H1 (cell line): Measurements from ENCODE around the gene SYK. TPM values are rescaled to one million over a fixed set of nuclear protein-coding genes. Genes with fewer than 3 reads are reported as not detected.

Source experiments
- CTCF ChIA-PET: fragments of 300-600 bp; sonication (Branson Sonifier 250); formaldehyde crosslinking; loops from one replicate; lab custom pipeline; 2021; ENCODE audit not compliant: partially characterized antibody; lab: Charles Lee
- POLR2A ChIA-PET: fragments of 300-600 bp; sonication (Branson Sonifier 250); formaldehyde crosslinking; loops from one replicate; lab custom pipeline; 2021; ENCODE audit warnings: inconsistent platforms; ENCODE audit not compliant: partially characterized antibody; lab: Charles Lee
- DNase-seq, 2 experiments: peaks; one replicate each; pipeline versions ENCODE4 v3.0.0 to v3.0.0-alpha.2; 2010 to 2022; ENCODE audit warnings: low spot score in 2 of 2, low read depth in 1 of 2, mixed read lengths in 1 of 2
- FAIRE-seq: peaks from 2 replicates; lab custom pipeline; 2011; peaks lifted over from hg19 to GRCh38; lab: Jason Lieb, UNC
- H2AFZ ChIP-seq: 2 replicates; pipeline ENCODE4 v1.8.1; 2012; ENCODE audit warnings: low read length, inconsistent platforms
- H2AK5ac ChIP-seq: 2 replicates; pipeline ENCODE4 v1.6.1; 2013; ENCODE audit warnings: low read depth, low read length
- H2BK120ac ChIP-seq: replicated peaks from 2 replicates; pipeline ENCODE3; 2013; ENCODE audit warnings: low read depth, low read length, inconsistent platforms
- H2BK12ac ChIP-seq: 2 replicates; pipeline ENCODE4 v1.6.1; 2013; ENCODE audit warnings: low read depth, low read length
- H2BK15ac ChIP-seq: 2 replicates; pipeline ENCODE4 v1.6.1; 2013; ENCODE audit warnings: low read length
- H2BK20ac ChIP-seq: 2 replicates; pipeline ENCODE4 v1.6.1; 2013; ENCODE audit warnings: low read length
- H2BK5ac ChIP-seq: 2 replicates; pipeline ENCODE4 v1.6.1; 2013; ENCODE audit warnings: low read depth, low read length
- H3K14ac ChIP-seq: 2 replicates; pipeline ENCODE4 v1.6.1; 2013; ENCODE audit warnings: inconsistent platforms; ENCODE audit not compliant: insufficient read length
- H3K18ac ChIP-seq: 2 replicates; pipeline ENCODE4 v1.6.1; 2013; ENCODE audit warnings: low read length; ENCODE audit errors: extremely low read depth
- H3K23ac ChIP-seq: 2 replicates; pipeline ENCODE4 v1.6.1; 2013; ENCODE audit warnings: inconsistent platforms; ENCODE audit not compliant: insufficient read length
- H3K23me2 ChIP-seq: 2 replicates; pipeline ENCODE4 v1.6.1; 2013; ENCODE audit warnings: low read depth, low read length
- H3K27ac ChIP-seq: 2 replicates; pipeline ENCODE4 v1.6.1; 2011; ENCODE audit warnings: low read depth, low read length, inconsistent platforms
- H3K27me3 ChIP-seq, 4 experiments: replicated peaks in 1 of 4; 1 replicate in 1 of 4; 2 replicates in 3 of 4; pipeline versions ENCODE4 v1.6.1 to v1.8.1; 2011 to 2013; ENCODE audit warnings: low read length in 3 of 4, mild to moderate bottlenecking in 3 of 4, inconsistent platforms in 2 of 4, mixed read lengths in 2 of 4, moderate library complexity in 1 of 4; ENCODE audit not compliant: control insufficient read depth in 3 of 4, insufficient read depth in 3 of 4; ENCODE audit errors: extremely low read depth in 1 of 4
- H3K36me3 ChIP-seq, 4 experiments: 2 replicates each; pipeline versions ENCODE4 v1.6.1 to v1.8.1; 2011 to 2013; ENCODE audit warnings: mild to moderate bottlenecking in 4 of 4, low read length in 3 of 4, moderate library complexity in 2 of 4, control low read depth in 1 of 4, inconsistent platforms in 1 of 4; ENCODE audit not compliant: insufficient read depth in 4 of 4, control insufficient read depth in 2 of 4
- H3K4ac ChIP-seq: replicated peaks from 2 replicates; pipeline ENCODE3; 2013; ENCODE audit warnings: low read length, low read depth, mixed read lengths, inconsistent platforms; ENCODE audit not compliant: insufficient read length
- H3K4me1 ChIP-seq, 4 experiments: replicated peaks in 1 of 4; 1 replicate in 1 of 4; 2 replicates in 3 of 4; pipeline versions ENCODE4 v1.6.1 to v1.8.1; 2011 to 2013; ENCODE audit warnings: low read length in 3 of 4, inconsistent platforms in 2 of 4, mixed read lengths in 1 of 4; ENCODE audit not compliant: insufficient read depth in 4 of 4, control insufficient read depth in 3 of 4
- H3K4me2 ChIP-seq, 2 experiments: 2 replicates each; pipeline versions ENCODE4 v1.6.1 to v1.8.1; 2011 to 2013; ENCODE audit warnings: low read depth in 2 of 2, low read length in 2 of 2, control low read depth in 1 of 2, inconsistent platforms in 1 of 2, mild to moderate bottlenecking in 1 of 2; ENCODE audit not compliant: insufficient read depth in 1 of 2
- H3K4me3 ChIP-seq, 4 experiments: fragments of 200-600, 300-600 bp in 1 of 4; sonication (generic), shearing (Covaris generic), sonication (Bioruptor Twin) in 1 of 4; 2 replicates each; pipeline versions ENCODE4 v1.5.1 to v1.8.1; 2011 to 2016; ENCODE audit warnings: low read length in 4 of 4, low read depth in 3 of 4, control low read depth in 2 of 4, inconsistent platforms in 2 of 4, mild to moderate bottlenecking in 2 of 4, mixed read lengths in 1 of 4, moderate library complexity in 1 of 4; ENCODE audit not compliant: insufficient read depth in 2 of 4; ENCODE audit errors: extremely low read depth in 1 of 4
- H3K56ac ChIP-seq: replicated peaks from 2 replicates; pipeline ENCODE3; 2013; ENCODE audit warnings: low read depth, mild to moderate bottlenecking, mixed read lengths, low read length, inconsistent platforms; ENCODE audit not compliant: insufficient read length
- H3K79me1 ChIP-seq: 2 replicates; pipeline ENCODE4 v1.6.1; 2013; ENCODE audit warnings: low read depth, low read length, control low read depth
- H3K79me2 ChIP-seq, 2 experiments: 2 replicates each; pipeline versions ENCODE4 v1.6.1 to v1.8.1; 2012 to 2013; ENCODE audit warnings: low read length in 2 of 2, mild to moderate bottlenecking in 2 of 2, inconsistent platforms in 1 of 2; ENCODE audit not compliant: insufficient read depth in 2 of 2, control insufficient read depth in 1 of 2
- H3K9ac ChIP-seq, 4 experiments: replicated peaks in 1 of 4; 1 replicate in 1 of 4; 2 replicates in 3 of 4; pipeline versions ENCODE4 v1.6.1 to v1.8.1; 2011 to 2013; ENCODE audit warnings: low read depth in 3 of 4, low read length in 3 of 4, control low read depth in 2 of 4, mild to moderate bottlenecking in 2 of 4, moderate library complexity in 2 of 4, inconsistent platforms in 1 of 4; ENCODE audit errors: extremely low read depth in 1 of 4
- H3K9me3 ChIP-seq, 2 experiments: 2 replicates each; pipeline versions ENCODE4 v1.6.1 to v1.8.1; 2012 to 2013; ENCODE audit warnings: mild to moderate bottlenecking in 2 of 2, moderate library complexity in 2 of 2, control low read depth in 1 of 2, inconsistent platforms in 1 of 2, low read depth in 1 of 2, low read length in 1 of 2, mixed read lengths in 1 of 2; ENCODE audit not compliant: insufficient read depth in 2 of 2
- H4K20me1 ChIP-seq, 2 experiments: replicated peaks in 1 of 2; 2 replicates each; pipeline versions ENCODE3 to v1.8.1; 2011 to 2013; ENCODE audit warnings: inconsistent platforms in 2 of 2, low read length in 2 of 2, mild to moderate bottlenecking in 1 of 2; ENCODE audit not compliant: insufficient read depth in 2 of 2, control insufficient read depth in 1 of 2
- H4K5ac ChIP-seq: 2 replicates; pipeline ENCODE4 v1.6.1; 2013; ENCODE audit warnings: low read length, low read depth, mixed read lengths, inconsistent platforms; ENCODE audit not compliant: insufficient read length
- H4K8ac ChIP-seq: 2 replicates; pipeline ENCODE4 v1.8.0; 2013; ENCODE audit warnings: mild to moderate bottlenecking, moderate library complexity, low read length, inconsistent platforms; ENCODE audit not compliant: insufficient read depth; ENCODE audit errors: extremely low read depth
- H4K91ac ChIP-seq: replicated peaks from 2 replicates; pipeline ENCODE3; 2013; ENCODE audit warnings: low read length, mixed read lengths, inconsistent platforms; ENCODE audit not compliant: insufficient read length
- CHD2 ChIP-seq: IDR thresholded peaks from 2 replicates; pipeline ENCODE4 v1.6.1; 2012; ENCODE audit warnings: low read length, improper control_type of control experiment
- CTCF ChIP-seq, 3 experiments: IDR thresholded peaks; 1 replicate in 2 of 3; 2 replicates in 1 of 3; pipeline versions ENCODE4 v1.5.1 to v1.6.1; 2011; ENCODE audit warnings: low read length in 3 of 3, mild to moderate bottlenecking in 3 of 3, inconsistent platforms in 2 of 3, low read depth in 1 of 3, moderate library complexity in 1 of 3; ENCODE audit not compliant: insufficient read depth in 1 of 3; ENCODE audit errors: control extremely low read depth in 1 of 3
- POLR2AphosphoS5 ChIP-seq: IDR thresholded peaks from 2 replicates; pipeline ENCODE4 v1.6.1; 2011; ENCODE audit warnings: low read depth, low read length
- RAD21 ChIP-seq, 2 experiments: IDR thresholded peaks in 1 of 2; conservative IDR thresholded peaks in 1 of 2; 2 replicates each; pipeline ENCODE4 v1.6.1; 2011; ENCODE audit warnings: low read depth in 2 of 2, low read length in 2 of 2, improper control_type of control experiment in 1 of 2, inconsistent platforms in 1 of 2, mild to moderate bottlenecking in 1 of 2, moderate library complexity in 1 of 2
- RBBP5 ChIP-seq: IDR thresholded peaks from 2 replicates; pipeline ENCODE4 v1.7.1; 2012; ENCODE audit warnings: low read depth, mild to moderate bottlenecking, inconsistent platforms, low read length, moderate library complexity, borderline replicate concordance
- RFX5 ChIP-seq: IDR thresholded peaks from 2 replicates; pipeline ENCODE4 v1.6.1; 2011; ENCODE audit warnings: low read depth, low read length, improper control_type of control experiment, borderline replicate concordance
- TEAD4 ChIP-seq: IDR thresholded peaks from 2 replicates; pipeline ENCODE4 v1.6.1; 2012; ENCODE audit warnings: low read depth, low read length, inconsistent platforms, mixed read lengths
- WGBS, 2 experiments: shearing (Covaris generic) in 1 of 2; methylation state at CpG; one replicate each; pipeline versions ENCODE4 v1.1.6 to v1.1.7; 2013 to 2015; ENCODE audit warnings: low lambda C conversion rate in 2 of 2, mixed read lengths in 2 of 2, inconsistent platforms in 1 of 2, low coverage in 1 of 2, missing lambda C conversion rate in 1 of 2; ENCODE audit not compliant: insufficient replicate concordance in 2 of 2, insufficient coverage in 1 of 2, insufficient read length in 1 of 2; ENCODE audit errors: extremely low coverage in 1 of 2, missing lambda C conversion rate in 1 of 2; 5-methylcytosine and 5-hydroxymethylcytosine counted together
- polyA plus RNA-seq, 7 experiments: library from polyadenylated mRNA; depleted of rRNA in 3 of 7; stranded (reverse) in 5 of 7; unstranded in 2 of 7; fragments of >200 nt in 5 of 7; fragments of 200-250 nt in 2 of 7; gene quantifications; 1 replicate in 5 of 7; 2 replicates in 1 of 7; 4 replicates in 1 of 7; pipeline versions ENCODE4 v1.2.1 to v1.2.3, GENCODE V29; 2011 to 2013; ENCODE audit warnings: missing spikeins in 2 of 7, mixed read lengths in 2 of 7
- total RNA-seq: library from RNA; stranded (reverse); fragmentation: NEBNext Ultra II Directional; extraction: Animal tissue kit (Norgen Biotek cat#: 25700); gene quantifications from 2 replicates; pipeline ENCODE4 v1.2.1, GENCODE V29; 2021

The SYK gene
- total and polyA plus RNA-seq, 2 of the 8 experiments (the other 6 are each of a cell fraction or from before 2014, with no cell fraction given) = 1.5 to 4.4 TPM

DNA sequence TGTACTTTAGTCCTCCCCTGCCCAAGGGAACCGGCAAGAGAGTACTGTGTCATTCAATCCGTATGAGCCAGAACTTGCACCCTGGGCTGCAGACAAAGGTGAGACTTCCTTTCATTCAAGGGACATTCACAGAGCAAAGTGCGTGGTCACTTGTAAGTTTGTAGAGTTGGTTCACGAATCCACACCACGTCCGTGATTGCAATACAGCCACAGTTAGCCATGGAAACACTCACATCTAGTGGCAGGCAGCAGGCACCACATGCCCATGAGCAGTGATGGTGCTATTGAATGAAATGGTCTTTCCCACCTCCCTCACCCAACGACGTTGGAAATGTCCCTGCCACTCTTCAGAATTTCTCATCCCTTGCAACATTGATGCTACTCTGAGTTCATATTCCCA, 72.6 kb downstream of the SYK start:
- H2BK15ac ChIP-seq = no peak overlapping the region
- no peak overlapping the region for H3K9ac ChIP-seq
- no peaks in the 10 kb centered on the region for H3K79me1 ChIP-seq
- no peak overlapping the region for H3K4me2 ChIP-seq
- H3K36me3 ChIP-seq = no peaks in the 10 kb centered on the region
- H4K5ac ChIP-seq = no peak overlapping the region
- H4K8ac ChIP-seq = no peak overlapping the region
- H3K4ac ChIP-seq = no peak overlapping the region
- no peak overlapping the region for H4K91ac ChIP-seq
- no peak overlapping the region for H3K56ac ChIP-seq
- H3K18ac ChIP-seq = no peak overlapping the region
- H3K23ac ChIP-seq = no peak overlapping the region
- H3K79me2 ChIP-seq = no peaks in the 10 kb centered on the region
- H3K14ac ChIP-seq = no peak overlapping the region
- H2BK20ac ChIP-seq = no peak overlapping the region
- no peak for TF ChIP-seq CHD2
- peak in 2 of 3 experiments; percentile 42 to 59; a peak in 3 of 4 replicates for TF ChIP-seq CTCF (IDR thresholded peaks at IDR 0.05; ENCODE audit: control extremely low read depth in 1 of 3, insufficient read depth in 1 of 3, low read depth in 1 of 3, low read length in 3 of 3)
- no peak for TF ChIP-seq TEAD4
- TF ChIP-seq POLR2AphosphoS5 = no peak
- peak; percentile 43 to 60; a peak in 3 of 4 replicates for TF ChIP-seq RAD21 (IDR thresholded peaks at IDR 0.05 in 1 of 2, conservative IDR thresholded peaks at IDR 0.05 in 1 of 2; ENCODE audit: low read depth in 2 of 2, low read length in 2 of 2)
- TF ChIP-seq RBBP5 = no peak
- no peak for TF ChIP-seq RFX5
- TF ChIP-seq, all 59 proteins: peak for 2
- CTCF ChIA-PET = interaction anchor here (1.0 to 1.4 kb wide), 2 partner anchors 148 to 556 kb away, joined by 3 to 4 read pairs; no protein-coding TSS in a partner anchor
- H2BK120ac ChIP-seq = no peak overlapping the region
- DNase-seq = no peak
- 89% methylated on average over 8 of the region's 8 CpGs; no CpG with 5 or more reads in 1 of the 2 experiments for WGBS, 2 experiments
- FAIRE-seq = no peak
- H3K27me3 ChIP-seq = no peaks in the 10 kb centered on the region
- no peak overlapping the region for H2BK12ac ChIP-seq
- H3K4me1 ChIP-seq = no peaks in the 10 kb centered on the region
- no peaks in the 10 kb centered on the region for H3K23me2 ChIP-seq
- no peaks in the 10 kb centered on the region for H4K20me1 ChIP-seq
- POLR2A ChIA-PET = no interaction called here
- H2AFZ ChIP-seq = no peak overlapping the region
- no peak overlapping the region for H2AK5ac ChIP-seq
- H3K4me3 ChIP-seq = no peak overlapping the region
- no peaks in the 10 kb centered on the region for H3K9me3 ChIP-seq
- no peak overlapping the region for H3K27ac ChIP-seq
- no peak overlapping the region for H2BK5ac ChIP-seq
